C4-2B (cell line): ENCODE measurements around the gene TLR5.

Source experiments
- ZFX ChIP-seq: fragments of 450-650 bp; IDR thresholded peaks from 2 replicates; pipeline ENCODE4 v1.6.1; 2017
- TF ChIP-seq, protein P1 (sequence below): fragments of 450-650 bp; conservative IDR thresholded peaks from 2 replicates; pipeline ENCODE4 v1.5.1; 2017; ENCODE audit warnings: mild to moderate bottlenecking

DNA sequence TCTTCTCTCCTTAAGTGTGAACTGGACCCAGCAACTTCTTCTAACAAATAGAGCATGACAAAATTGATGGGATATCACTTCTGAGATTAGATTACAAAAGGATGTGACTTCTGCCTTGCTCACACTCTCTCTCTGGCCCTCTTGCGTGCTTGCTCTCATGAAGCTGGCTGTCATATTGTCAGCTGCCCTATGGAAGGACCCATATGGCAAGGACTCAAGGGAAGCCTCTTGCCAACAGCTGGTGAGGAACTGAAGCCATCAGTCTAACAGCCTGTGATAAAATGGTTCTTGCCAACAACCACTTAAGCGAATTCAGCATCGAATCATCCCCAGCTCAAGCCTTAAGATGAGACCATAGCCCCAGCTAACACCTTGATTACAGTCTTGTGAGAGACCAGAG lies 4.8 kb upstream of the TLR5 start:
- TF ChIP-seq, protein P1, sequence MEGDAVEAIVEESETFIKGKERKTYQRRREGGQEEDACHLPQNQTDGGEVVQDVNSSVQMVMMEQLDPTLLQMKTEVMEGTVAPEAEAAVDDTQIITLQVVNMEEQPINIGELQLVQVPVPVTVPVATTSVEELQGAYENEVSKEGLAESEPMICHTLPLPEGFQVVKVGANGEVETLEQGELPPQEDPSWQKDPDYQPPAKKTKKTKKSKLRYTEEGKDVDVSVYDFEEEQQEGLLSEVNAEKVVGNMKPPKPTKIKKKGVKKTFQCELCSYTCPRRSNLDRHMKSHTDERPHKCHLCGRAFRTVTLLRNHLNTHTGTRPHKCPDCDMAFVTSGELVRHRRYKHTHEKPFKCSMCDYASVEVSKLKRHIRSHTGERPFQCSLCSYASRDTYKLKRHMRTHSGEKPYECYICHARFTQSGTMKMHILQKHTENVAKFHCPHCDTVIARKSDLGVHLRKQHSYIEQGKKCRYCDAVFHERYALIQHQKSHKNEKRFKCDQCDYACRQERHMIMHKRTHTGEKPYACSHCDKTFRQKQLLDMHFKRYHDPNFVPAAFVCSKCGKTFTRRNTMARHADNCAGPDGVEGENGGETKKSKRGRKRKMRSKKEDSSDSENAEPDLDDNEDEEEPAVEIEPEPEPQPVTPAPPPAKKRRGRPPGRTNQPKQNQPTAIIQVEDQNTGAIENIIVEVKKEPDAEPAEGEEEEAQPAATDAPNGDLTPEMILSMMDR = no peak
- no peak for TF ChIP-seq ZFX
